Hepatocyte (in vitro differentiated cells): Measurements from ENCODE around the gene ADISSP. TPM values are rescaled to one million over a fixed set of nuclear protein-coding genes. Genes with fewer than 3 reads are reported as not detected.

ENCODE experiments used
- DNase-seq: peaks from one replicate; pipeline ENCODE4 v3.0.0-alpha.2; 2016; ENCODE audit warnings: low spot score
- H2AFZ ChIP-seq: fragments of 200-600 bp; sonication (generic); 2 replicates; pipeline ENCODE4 v1.6.0; 2016; ENCODE audit warnings: antibody characterized with exemption, mild to moderate bottlenecking
- H3K27ac ChIP-seq: fragments of 200-600 bp; sonication (generic); 2 replicates; pipeline ENCODE4 v1.5.1; 2016; ENCODE audit warnings: mild to moderate bottlenecking
- H3K27me3 ChIP-seq: fragments of 200-600 bp; sonication (generic); 2 replicates; pipeline ENCODE4 v1.6.1; 2016
- H3K36me3 ChIP-seq: fragments of 200-600 bp; sonication (generic); replicated peaks from 2 replicates; pipeline ENCODE4 v1.5.1; 2016; ENCODE audit warnings: low read depth; ENCODE audit not compliant: insufficient read depth
- H3K4me1 ChIP-seq: fragments of 200-600 bp; sonication (generic); 2 replicates; pipeline ENCODE4 v1.5.1; 2016; ENCODE audit warnings: mild to moderate bottlenecking, moderate library complexity; ENCODE audit not compliant: insufficient read depth
- H3K4me2 ChIP-seq: fragments of 200-600 bp; sonication (generic); 2 replicates; pipeline ENCODE4 v1.6.0; 2016
- H3K4me3 ChIP-seq: fragments of 200-600 bp; sonication (generic); 2 replicates; pipeline ENCODE4 v1.5.1; 2016; ENCODE audit warnings: mild to moderate bottlenecking
- H3K79me2 ChIP-seq: fragments of 200-600 bp; sonication (generic); 2 replicates; pipeline ENCODE4 v1.6.0; 2017; ENCODE audit warnings: mild to moderate bottlenecking
- H3K9me2 ChIP-seq: fragments of 200-600 bp; sonication (generic); replicated peaks from 2 replicates; pipeline ENCODE4 v1.6.0; 2017; ENCODE audit warnings: mild to moderate bottlenecking; ENCODE audit not compliant: insufficient read depth
- H3K9me3 ChIP-seq: fragments of 200-600 bp; sonication (generic); 2 replicates; pipeline ENCODE4 v1.5.1; 2016; ENCODE audit warnings: low read depth, mild to moderate bottlenecking
- H4K20me1 ChIP-seq: fragments of 200-600 bp; sonication (generic); 2 replicates; pipeline ENCODE4 v1.6.0; 2016; ENCODE audit warnings: mild to moderate bottlenecking; ENCODE audit not compliant: insufficient read depth, poor library complexity, severe bottlenecking
- CTCF ChIP-seq: fragments of 200-600 bp; sonication (generic); IDR thresholded peaks from 2 replicates; pipeline ENCODE4 v1.5.1; 2016; ENCODE audit warnings: antibody characterized with exemption, mild to moderate bottlenecking; ENCODE audit not compliant: poor library complexity
- EZH2 ChIP-seq: fragments of 200-600 bp; sonication (generic); IDR thresholded peaks from 2 replicates; pipeline ENCODE4 v1.6.1; 2016; ENCODE audit warnings: antibody characterized with exemption, mild to moderate bottlenecking, borderline replicate concordance
- EZH2phosphoT487 ChIP-seq: fragments of 200-600 bp; sonication (generic); IDR thresholded peaks from one replicate; pipeline ENCODE4 v1.6.1; 2018; ENCODE audit warnings: antibody characterized with exemption, mild to moderate bottlenecking, low read depth, moderate library complexity; ENCODE audit not compliant: unreplicated experiment, severe bottlenecking
- WGBS: methylation state at CpG from one replicate; pipeline ENCODE4 v1.1.6; 2016; ENCODE audit warnings: low lambda C conversion rate; ENCODE audit errors: missing lambda C conversion rate; 5-methylcytosine and 5-hydroxymethylcytosine counted together
- polyA plus RNA-seq: library from polyadenylated mRNA; unstranded; fragments of >200 nt; fragmentation: Nextera tagmentation; extraction: Ambion mirVana; gene quantifications from 2 replicates; pipeline ENCODE4 v1.2.1, GENCODE V29; 2016
- total RNA-seq: library from RNA; depleted of rRNA; stranded (reverse); fragments of >200 nt; gene quantifications from 2 replicates; pipeline ENCODE4 v1.2.3, GENCODE V29; 2014

ADISSP gene
- total and polyA plus RNA-seq, 2 experiments from 2014 or later = 9.6 to 36.0 TPM

- Histone ChIP-seq H2AFZ (no peak overlapping the region), H3K4me2 (no peak overlapping the region), H3K9me2 (no peaks in the 10 kb centered on the region), H3K27ac (no peak overlapping the region), H3K4me1 (peaks cover 2% of the 10 kb centered on the region), H3K79me2 (no peaks in the 10 kb centered on the region), H3K27me3 (peaks cover 20% of the 10 kb centered on the region), H4K20me1 (no peaks in the 10 kb centered on the region), H3K4me3 (no peak overlapping the region), H3K9me3 (no peaks in the 10 kb centered on the region), H3K36me3 (no peaks in the 10 kb centered on the region)
- DNase-seq = no peak
- 94% methylated on average over 6 of the region's 6 CpGs for WGBS
- TF ChIP-seq CTCF (no peak), EZH2 (no peak), EZH2phosphoT487 (no peak)
These were observed 38.2 kb downstream of the ADISSP start for GRCh38 chr20:3729378-3729777.

GRCh38 chr20:3728876-3729275 lies 38.7 kb downstream of the ADISSP start:
- H3K9me3 ChIP-seq = no peaks in the 10 kb centered on the region
- TF ChIP-seq EZH2 (no peak), EZH2phosphoT487 (no peak), CTCF (no peak)
- H3K4me1 ChIP-seq = peaks cover under 1% of the 10 kb centered on the region
- no peaks in the 10 kb centered on the region for H3K36me3 ChIP-seq
- no peaks in the 10 kb centered on the region for H3K9me2 ChIP-seq
- H3K27ac ChIP-seq = no peak overlapping the region
- H4K20me1 ChIP-seq = no peaks in the 10 kb centered on the region
- H3K4me2 ChIP-seq = no peak overlapping the region
- 89% methylated on average over 3 of the region's 3 CpGs for WGBS
- no peak overlapping the region for H3K4me3 ChIP-seq
- peaks cover 20% of the 10 kb centered on the region for H3K27me3 ChIP-seq
- no peak for DNase-seq
- H2AFZ ChIP-seq = no peak overlapping the region
- H3K79me2 ChIP-seq = no peaks in the 10 kb centered on the region

- Histone ChIP-seq H3K4me2 (no peak overlapping the region), H4K20me1 (no peaks in the 10 kb centered on the region), H2AFZ (no peak overlapping the region), H3K9me2 (no peaks in the 10 kb centered on the region), H3K4me3 (no peak overlapping the region), H3K9me3 (no peaks in the 10 kb centered on the region), H3K27me3 (peaks cover 20% of the 10 kb centered on the region), H3K36me3 (no peaks in the 10 kb centered on the region), H3K4me1 (no peaks in the 10 kb centered on the region), H3K79me2 (no peaks in the 10 kb centered on the region), H3K27ac (no peak overlapping the region)
- WGBS = 90% methylated on average over 5 of the region's 5 CpGs
- TF ChIP-seq CTCF (no peak), EZH2phosphoT487 (no peak), EZH2 (no peak)
- no peak for DNase-seq
These were observed 39.2 kb downstream of the ADISSP start for GRCh38 chr20:3728354-3728753.
